GM23248 (cell line): ENCODE data around the gene ADAMTS7. TPM values are rescaled to one million over a fixed set of nuclear protein-coding genes. Genes with fewer than 3 reads are reported as not detected.
"Not testable (repeated sequence)": the region's sequence is repeated elsewhere in the genome, so short reads cannot be mapped to it uniquely, and the experiment has no call there.

Source experiments
- DNase-seq: peaks from one replicate; pipeline ENCODE4 v3.0.0-alpha.2; 2015
- H2AFZ ChIP-seq: fragments of 200-600 bp; sonication (generic); 2 replicates; pipeline ENCODE4 v1.6.1; 2016; ENCODE audit warnings: antibody characterized with exemption
- H3F3A ChIP-seq: fragments of 200-600 bp; sonication (generic); 2 replicates; pipeline ENCODE4 v1.6.1; 2016; ENCODE audit warnings: mild to moderate bottlenecking, antibody characterized with exemption, mixed run types; ENCODE audit not compliant: insufficient read depth
- H3K27ac ChIP-seq: fragments of 200-600 bp; sonication (generic); 2 replicates; pipeline ENCODE4 v1.5.1; 2016; ENCODE audit warnings: mild to moderate bottlenecking
- H3K27me3 ChIP-seq: fragments of 200-600 bp; sonication (generic); replicated peaks from 2 replicates; pipeline ENCODE4 v1.6.1; 2016; ENCODE audit warnings: mild to moderate bottlenecking; ENCODE audit not compliant: insufficient read depth
- H3K36me3 ChIP-seq: fragments of 200-600 bp; sonication (generic); 2 replicates; pipeline ENCODE4 v1.6.1; 2016; ENCODE audit warnings: low read depth, mild to moderate bottlenecking
- H3K4me1 ChIP-seq: fragments of 200-600 bp; sonication (generic); 2 replicates; pipeline ENCODE4 v1.6.1; 2016; ENCODE audit warnings: mild to moderate bottlenecking; ENCODE audit not compliant: insufficient read depth
- H3K4me2 ChIP-seq: fragments of 200-600 bp; sonication (generic); one replicate; pipeline ENCODE4 v1.6.1; 2016; ENCODE audit warnings: mild to moderate bottlenecking; ENCODE audit not compliant: unreplicated experiment
- H3K4me3 ChIP-seq: fragments of 200-600 bp; sonication (generic); 2 replicates; pipeline ENCODE4 v1.5.1; 2016; ENCODE audit warnings: mild to moderate bottlenecking
- H3K79me2 ChIP-seq: fragments of 200-600 bp; sonication (generic); 2 replicates; pipeline ENCODE4 v1.6.1; 2016; ENCODE audit warnings: mild to moderate bottlenecking; ENCODE audit not compliant: insufficient read depth
- H3K9ac ChIP-seq: fragments of 200-600 bp; sonication (generic); 2 replicates; pipeline ENCODE4 v1.6.1; 2016; ENCODE audit warnings: mild to moderate bottlenecking
- H3K9me2 ChIP-seq: fragments of 200-600 bp; sonication (generic); 2 replicates; pipeline ENCODE4 v1.6.1; 2016; ENCODE audit warnings: mixed run types, mild to moderate bottlenecking, moderate library complexity; ENCODE audit not compliant: insufficient read depth
- H3K9me3 ChIP-seq: fragments of 200-600 bp; sonication (generic); one replicate; pipeline ENCODE4 v1.6.1; 2017; ENCODE audit warnings: low read depth
- H4K20me1 ChIP-seq: fragments of 200-600 bp; sonication (generic); 2 replicates; pipeline ENCODE4 v1.6.0; 2016; ENCODE audit not compliant: insufficient read depth
- EZH2 ChIP-seq: fragments of 200-600 bp; sonication (generic); IDR thresholded peaks from 2 replicates; pipeline ENCODE4 v1.6.1; 2018; ENCODE audit warnings: antibody characterized with exemption, mild to moderate bottlenecking; ENCODE audit not compliant: insufficient read depth, poor library complexity, severe bottlenecking
- EZH2phosphoT487 ChIP-seq: fragments of 200-600 bp; sonication (generic); IDR thresholded peaks from 2 replicates; pipeline ENCODE4 v1.6.1; 2018; ENCODE audit warnings: antibody characterized with exemption, moderate library complexity, mild to moderate bottlenecking, low read depth; ENCODE audit not compliant: insufficient read depth
- WGBS, 2 experiments: methylation state at CpG; one replicate each; pipeline ENCODE4 v1.1.6; 2015 to 2017; ENCODE audit warnings: low lambda C conversion rate in 2 of 2, low coverage in 1 of 2; ENCODE audit errors: missing lambda C conversion rate in 2 of 2; 5-methylcytosine and 5-hydroxymethylcytosine counted together
- in situ Hi-C: fragments of 300-500 bp; cut with MboI; formaldehyde crosslinking; loops from 2 replicates; pipeline ENCODE4 v1.15.0; 2020
- polyA plus RNA-seq: library from polyadenylated mRNA; unstranded; fragments of >200 nt; fragmentation: Nextera tagmentation; extraction: Ambion mirVana; gene quantifications from 2 replicates; pipeline ENCODE4 v1.2.1, GENCODE V29; 2016
- total RNA-seq: library from RNA; depleted of rRNA; stranded (reverse); fragments of >200 nt; shearing (Covaris generic); gene quantifications from 2 replicates; pipeline ENCODE4 v1.2.3, GENCODE V29; 2014

Gene ADAMTS7
- total and polyA plus RNA-seq, 2 experiments from 2014 or later, result 0.89 to 2.4 TPM

DNA sequence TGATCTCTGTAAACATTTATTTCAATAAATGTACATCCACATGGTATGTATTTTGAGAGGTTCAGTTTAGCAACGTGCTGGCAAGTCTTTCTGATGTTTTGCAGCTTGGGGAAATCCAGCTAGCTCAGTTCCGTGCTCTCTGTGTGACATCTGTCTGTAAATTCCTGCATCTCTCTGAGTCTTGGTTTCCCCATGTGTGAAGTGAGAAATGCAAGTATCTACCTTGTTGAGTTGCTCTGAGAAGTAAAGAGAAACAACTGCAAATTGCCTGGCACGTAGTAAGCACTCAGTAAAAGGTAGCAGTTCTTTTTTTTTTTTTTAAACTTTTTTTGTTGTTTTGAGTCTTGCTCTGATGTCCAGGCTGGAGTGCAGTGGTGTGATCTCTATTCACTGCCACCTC is 31.3 kb upstream of the ADAMTS7 start:
- no peaks in the 10 kb centered on the region for H3K27me3 ChIP-seq
- no peak overlapping the region for H3K4me2 ChIP-seq
- no peak overlapping the region for H3K27ac ChIP-seq
- DNase-seq, result no peak
- H3K4me3 ChIP-seq, result no peak overlapping the region
- H3K9ac ChIP-seq, result no peak overlapping the region
- no peaks in the 10 kb centered on the region for H3K79me2 ChIP-seq
- WGBS, 2 experiments, result 66 to 67% methylated on average over 3 of the region's 3 CpGs
- H3F3A ChIP-seq, result no peaks in the 10 kb centered on the region
- no peak overlapping the region for H2AFZ ChIP-seq
- no peaks in the 10 kb centered on the region for H3K9me2 ChIP-seq
- H3K36me3 ChIP-seq, result no peaks in the 10 kb centered on the region
- no peaks in the 10 kb centered on the region for H3K9me3 ChIP-seq
- H4K20me1 ChIP-seq, result no peaks in the 10 kb centered on the region
- TF ChIP-seq EZH2phosphoT487 (no peak), EZH2 (no peak)
- in situ Hi-C loops, result no loop called here
- H3K4me1 ChIP-seq, result no peaks in the 10 kb centered on the region

DNA sequence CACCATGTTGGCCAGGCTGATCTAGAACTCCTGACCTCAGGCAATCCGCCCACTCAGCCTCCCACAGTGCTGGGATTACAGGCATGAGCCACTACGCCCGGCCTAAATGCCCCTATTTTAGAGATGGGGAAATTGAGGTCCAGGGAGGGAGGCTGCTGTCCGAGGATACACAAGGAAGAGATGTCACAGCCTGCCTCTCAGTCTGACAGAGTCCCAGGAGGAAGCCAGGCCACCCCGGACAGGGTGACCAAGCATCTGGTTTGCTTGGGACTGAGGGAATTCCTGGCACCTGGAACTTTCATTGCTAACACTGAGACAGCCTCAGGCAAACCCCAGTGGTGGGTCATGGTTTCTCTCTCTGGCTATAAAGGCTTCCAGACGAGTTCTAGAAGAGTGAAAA is 30.6 kb upstream of the ADAMTS7 start:
- no peaks in the 10 kb centered on the region for H3K9me2 ChIP-seq
- no peaks in the 10 kb centered on the region for H3K4me1 ChIP-seq
- no peak overlapping the region for H3K4me3 ChIP-seq
- H3K27me3 ChIP-seq, result no peaks in the 10 kb centered on the region
- 59 to 69% methylated on average over 6 of the region's 6 CpGs for WGBS, 2 experiments
- H3K79me2 ChIP-seq, result no peaks in the 10 kb centered on the region
- H3K4me2 ChIP-seq, result no peak overlapping the region
- no peaks in the 10 kb centered on the region for H3F3A ChIP-seq
- no peak for DNase-seq
- H3K27ac ChIP-seq, result no peak overlapping the region
- no peaks in the 10 kb centered on the region for H3K9me3 ChIP-seq
- no peaks in the 10 kb centered on the region for H3K36me3 ChIP-seq
- H2AFZ ChIP-seq, result no peak overlapping the region
- no peak for TF ChIP-seq EZH2
- TF ChIP-seq EZH2phosphoT487, result no peak
- in situ Hi-C loops, result no loop called here
- no peaks in the 10 kb centered on the region for H4K20me1 ChIP-seq
- no peak overlapping the region for H3K9ac ChIP-seq

DNA sequence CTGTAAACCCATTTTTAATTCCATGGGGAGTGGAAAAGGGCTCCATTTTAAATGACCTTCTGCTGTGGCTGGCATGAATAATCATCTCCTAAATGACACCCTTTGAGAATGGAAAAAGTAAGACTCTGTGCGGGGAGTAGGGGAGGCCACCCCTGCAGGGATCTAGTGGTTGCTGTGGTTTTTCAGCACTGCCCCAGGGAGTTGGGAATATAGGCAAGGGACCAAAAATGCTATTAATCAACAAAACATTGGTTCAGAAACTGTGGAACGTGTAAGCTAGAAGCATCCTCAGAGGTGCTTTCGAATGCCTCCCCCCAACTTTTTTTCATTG is 30.1 kb upstream of the ADAMTS7 start:
- H3K4me2 ChIP-seq, result no peak overlapping the region
- H3K4me3 ChIP-seq, result no peak overlapping the region
- no peaks in the 10 kb centered on the region for H3K36me3 ChIP-seq
- H3F3A ChIP-seq, result no peaks in the 10 kb centered on the region
- TF ChIP-seq EZH2 (no peak), EZH2phosphoT487 (no peak)
- H3K9me2 ChIP-seq, result no peaks in the 10 kb centered on the region
- H3K4me1 ChIP-seq, result no peaks in the 10 kb centered on the region
- H2AFZ ChIP-seq, result no peak overlapping the region
- in situ Hi-C loops, result no loop called here
- H3K9me3 ChIP-seq, result no peaks in the 10 kb centered on the region
- peak; percentile 7 for DNase-seq
- H3K9ac ChIP-seq, result no peak overlapping the region
- H3K27ac ChIP-seq, result no peak overlapping the region
- no peaks in the 10 kb centered on the region for H4K20me1 ChIP-seq
- WGBS, 2 experiments, result 59 to 80% methylated on average over 3 of the region's 3 CpGs
- H3K79me2 ChIP-seq, result no peaks in the 10 kb centered on the region
- no peaks in the 10 kb centered on the region for H3K27me3 ChIP-seq

DNA sequence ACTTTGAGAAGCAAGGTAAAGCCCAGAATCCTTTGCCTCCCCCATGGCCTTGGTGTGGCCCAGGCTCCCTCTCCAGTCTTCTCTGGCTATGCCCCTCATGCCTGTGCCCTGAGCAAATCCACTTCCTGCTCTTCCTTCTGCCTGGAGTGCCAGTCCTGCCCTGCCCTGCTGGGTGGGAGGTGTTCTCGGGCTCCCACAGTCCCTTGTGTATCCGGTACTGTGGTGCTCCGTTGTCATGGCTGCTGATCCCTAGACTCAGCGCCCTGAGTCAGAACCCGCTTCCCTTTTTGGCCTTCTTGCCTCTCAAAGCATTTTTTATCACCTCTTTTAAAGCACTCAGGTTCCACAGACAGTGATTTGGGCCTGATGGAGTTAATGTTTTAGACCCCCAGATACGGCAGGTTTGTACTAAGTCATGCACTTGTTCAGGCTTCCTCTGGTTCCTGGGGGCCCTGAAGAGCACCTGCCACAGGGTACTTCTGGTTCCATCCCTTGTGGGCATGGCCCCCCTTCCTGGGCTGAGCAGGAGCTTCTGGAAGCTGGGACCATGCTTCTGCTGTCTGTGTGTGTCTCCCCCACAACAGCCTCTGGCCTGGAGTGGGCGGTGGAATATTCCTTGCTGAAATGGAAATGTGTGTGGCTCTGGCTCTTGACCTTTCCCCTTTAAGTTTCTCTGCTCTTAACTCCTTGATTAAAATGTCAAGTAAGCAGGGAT is 29.6 kb upstream of the ADAMTS7 start:
- Histone ChIP-seq H3K9ac (no peak overlapping the region), H3K4me1 (no peaks in the 10 kb centered on the region), H4K20me1 (no peaks in the 10 kb centered on the region), H2AFZ (no peak overlapping the region), H3K4me3 (no peak overlapping the region), H3K27ac (no peak overlapping the region), H3F3A (no peaks in the 10 kb centered on the region), H3K79me2 (no peaks in the 10 kb centered on the region), H3K9me2 (no peaks in the 10 kb centered on the region), H3K9me3 (no peaks in the 10 kb centered on the region), H3K27me3 (no peaks in the 10 kb centered on the region; the same call in 1 of the 2 replicates), H3K4me2 (no peak overlapping the region), H3K36me3 (no peaks in the 10 kb centered on the region)
- peak; percentile 17 for DNase-seq
- in situ Hi-C loops, result no loop called here
- TF ChIP-seq EZH2phosphoT487 (no peak), EZH2 (no peak)
- 95 to 96% methylated on average over 7 of the region's 7 CpGs for WGBS, 2 experiments

DNA sequence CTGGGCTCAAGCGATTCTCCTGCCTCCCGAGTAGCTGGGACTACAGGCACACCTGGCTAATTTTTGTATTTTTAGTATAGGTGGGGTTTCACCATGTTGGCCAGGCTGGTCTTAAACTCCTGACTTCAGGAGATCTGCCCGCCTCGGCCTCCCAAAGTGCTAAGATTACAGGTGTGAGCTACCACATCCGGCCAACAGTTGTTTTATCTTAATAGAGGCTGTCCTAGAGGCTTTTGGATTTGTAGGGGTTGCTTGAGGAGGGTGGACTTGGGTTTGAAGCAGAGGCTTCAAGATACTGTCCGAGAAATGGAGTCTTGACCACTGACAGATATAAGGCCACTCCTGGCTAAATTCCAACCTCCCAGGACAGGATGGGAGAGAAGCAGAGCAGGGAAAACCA is 27.9 kb upstream of the ADAMTS7 start:
- in situ Hi-C loops, result not testable (repeated sequence)

More for the DNA sequence above, 27.9 kb upstream of the ADAMTS7 start:
- not testable (repeated sequence) for H3F3A ChIP-seq, H3K9me2 ChIP-seq, H3K27me3 ChIP-seq, H4K20me1 ChIP-seq, H3K4me2 ChIP-seq, H3K4me1 ChIP-seq, DNase-seq, H3K79me2 ChIP-seq, H3K36me3 ChIP-seq, H3K27ac ChIP-seq, H3K4me3 ChIP-seq, H3K9ac ChIP-seq, H3K9me3 ChIP-seq, H2AFZ ChIP-seq
- 68 to 76% methylated on average over 6 of the region's 6 CpGs for WGBS, 2 experiments
